Ureter (tissue), 1 donor: ENCODE data around the gene THSD4. TPM values are rescaled to one million over a fixed set of nuclear protein-coding genes. Genes with fewer than 3 reads are reported as not detected.

Source experiments
- total RNA-seq: library from RNA; stranded (reverse); gene quantifications from one replicate; pipeline ENCODE4 v1.2.4, GENCODE V29; 2023
- donor health status: DM: yes; HTN: yes; CAD: no.

The THSD4 gene
- total RNA-seq, 1 donor from 2014 or later: 57.9 TPM

Other genes with a start within 250 kb of the THSD4 start
- 3.8 TPM for gene THAP10, start 223.0 kb upstream of the THSD4 start, total RNA-seq
- gene LRRC49, start 222.6 kb upstream of the THSD4 start, total RNA-seq: 28.1 TPM